ENCODE measurements around the gene UBE2E2.

- TF ChIP-seq ZFP3 (CRISPR knock-in tag; IDR thresholded peaks at IDR 0.05) (no peak), PATZ1 (CRISPR knock-in tag; IDR thresholded peaks at IDR 0.05; ENCODE audit: borderline replicate concordance) (no peak)
Measured at GRCh38 chr3:23203708-23204330, 692 bp downstream of the UBE2E2 start.
